ENCODE results near the gene ASRGL1.
"Not testable (repeated sequence)": the region's sequence is repeated elsewhere in the genome, so short reads cannot be mapped to it uniquely, and the experiment has no call there.

ASRGL1 gene

GRCh38 chr11:62374801-62375200 is 37.6 kb downstream of the ASRGL1 start:
- Histone ChIP-seq H3K36me3 (ENCODE audit: low read length) (no peaks in the 10 kb centered on the region), H3K9me3 (ENCODE audit: insufficient read depth, low read length) (no peaks in the 10 kb centered on the region)
- no peak for TF ChIP-seq CTCF (IDR thresholded peaks at IDR 0.05; ENCODE audit: insufficient read depth, low read length, poor library complexity, severe bottlenecking)
- TF ChIP-seq EZH2phosphoT487 (conservative IDR thresholded peaks at IDR 0.05; ENCODE audit: low read length), result no peak

GRCh38 chr11:62378459-62379063 is 41.3 kb downstream of the ASRGL1 start:
- not testable (repeated sequence) for H3K36me3 ChIP-seq (ENCODE audit: low read length); H3F3A ChIP-seq (ENCODE audit: insufficient read depth); H4K20me1 ChIP-seq (ENCODE audit: low read depth, low read length); H3K9me3 ChIP-seq (ENCODE audit: insufficient read depth, low read length); H3K4me2 ChIP-seq (ENCODE audit: low read depth, low read length, poor library complexity, severe bottlenecking); H3K27me3 ChIP-seq (ENCODE audit: low read length); H3K79me2 ChIP-seq (ENCODE audit: insufficient read depth, low read length); H3K9ac ChIP-seq (ENCODE audit: low read length); H3K4me3 ChIP-seq (ENCODE audit: insufficient read depth, low read length, poor library complexity, severe bottlenecking); H2AFZ ChIP-seq (ENCODE audit: low read depth, low read length, severe bottlenecking); H3K27ac ChIP-seq (ENCODE audit: low read depth, low read length); H3K9me2 ChIP-seq (replicated peaks; ENCODE audit: insufficient read depth, low read length)

More at GRCh38 chr11:62374801-62375200, 37.6 kb downstream of the ASRGL1 start:
- no peaks in the 10 kb centered on the region for H3K79me2 ChIP-seq (ENCODE audit: insufficient read depth, low read length)
- H4K20me1 ChIP-seq (ENCODE audit: low read depth, low read length), result no peaks in the 10 kb centered on the region
- no peaks in the 10 kb centered on the region for H3K27me3 ChIP-seq (ENCODE audit: low read length)
- H3K27ac ChIP-seq (ENCODE audit: low read depth, low read length), result no peak overlapping the region
- H3K9ac ChIP-seq (ENCODE audit: low read length), result no peak overlapping the region
- no peaks in the 10 kb centered on the region for H3F3A ChIP-seq (ENCODE audit: insufficient read depth)
- H3K9me2 ChIP-seq (replicated peaks; ENCODE audit: insufficient read depth, low read length), result no peaks in the 10 kb centered on the region
- H2AFZ ChIP-seq (ENCODE audit: low read depth, low read length, severe bottlenecking), result no peak overlapping the region
- H3K4me2 ChIP-seq (ENCODE audit: low read depth, low read length, poor library complexity, severe bottlenecking), result no peak overlapping the region
- H3K4me3 ChIP-seq (ENCODE audit: insufficient read depth, low read length, poor library complexity, severe bottlenecking), result no peak overlapping the region

GRCh38 chr11:62379586-62379985 is 42.3 kb downstream of the ASRGL1 start:
- not testable (repeated sequence) for H4K20me1 ChIP-seq (ENCODE audit: low read depth, low read length); H2AFZ ChIP-seq (ENCODE audit: low read depth, low read length, severe bottlenecking); H3K27me3 ChIP-seq (ENCODE audit: low read length); H3K9me2 ChIP-seq (replicated peaks; ENCODE audit: insufficient read depth, low read length); H3K9me3 ChIP-seq (ENCODE audit: insufficient read depth, low read length); H3K36me3 ChIP-seq (ENCODE audit: low read length); H3K4me3 ChIP-seq (ENCODE audit: insufficient read depth, low read length, poor library complexity, severe bottlenecking); H3K9ac ChIP-seq (ENCODE audit: low read length); H3K79me2 ChIP-seq (ENCODE audit: insufficient read depth, low read length); H3F3A ChIP-seq (ENCODE audit: insufficient read depth); H3K27ac ChIP-seq (ENCODE audit: low read depth, low read length); H3K4me2 ChIP-seq (ENCODE audit: low read depth, low read length, poor library complexity, severe bottlenecking)

GRCh38 chr11:62380821-62381245 is 43.6 kb downstream of the ASRGL1 start:
- TF ChIP-seq CTCF (IDR thresholded peaks at IDR 0.05; ENCODE audit: insufficient read depth, low read length, poor library complexity, severe bottlenecking), result peak; percentile 49
- not testable (repeated sequence) for H3K27ac ChIP-seq (ENCODE audit: low read depth, low read length); H3K36me3 ChIP-seq (ENCODE audit: low read length); H3K9me3 ChIP-seq (ENCODE audit: insufficient read depth, low read length); H3F3A ChIP-seq (ENCODE audit: insufficient read depth); H3K9ac ChIP-seq (ENCODE audit: low read length); H2AFZ ChIP-seq (ENCODE audit: low read depth, low read length, severe bottlenecking); H3K4me3 ChIP-seq (ENCODE audit: insufficient read depth, low read length, poor library complexity, severe bottlenecking); H3K79me2 ChIP-seq (ENCODE audit: insufficient read depth, low read length); H3K4me2 ChIP-seq (ENCODE audit: low read depth, low read length, poor library complexity, severe bottlenecking); H3K9me2 ChIP-seq (replicated peaks; ENCODE audit: insufficient read depth, low read length); H3K27me3 ChIP-seq (ENCODE audit: low read length); H4K20me1 ChIP-seq (ENCODE audit: low read depth, low read length)

Measured in SU-DHL-6 (cell line).